WTC11 (cell line): ENCODE measurements around the gene LCP1. TPM values are rescaled to one million over a fixed set of nuclear protein-coding genes. Genes with fewer than 3 reads are reported as not detected.

Experiments
- ATAC-seq: fragments of 200-7000 bp; cut with Tn5 transposase; 2 replicates; pipeline ENCODE4 v1.10.0; 2021; ENCODE audit warnings: mild to moderate bottlenecking, moderate library complexity
- CTCF ChIA-PET: fragments of 300-600 bp; sonication (Branson Sonifier 250); formaldehyde crosslinking; loops from one replicate; lab custom pipeline; 2021; ENCODE audit warnings: antibody characterized with exemption; lab: Charles Lee
- POLR2A ChIA-PET: fragments of 350-600 bp; sonication (Branson Sonifier 250); formaldehyde crosslinking; loops from one replicate; lab custom pipeline; 2021; ENCODE audit warnings: antibody characterized with exemption; lab: Charles Lee
- DNase-seq: peaks from one replicate; pipeline ENCODE4 v3.0.0; 2021; ENCODE audit warnings: low spot score
- H3K27ac Mint-ChIP-seq: 2 replicates; pipeline ENCODE4 v1.8.0; 2021; ENCODE audit warnings: mixed read lengths
- H3K27me3 Mint-ChIP-seq: 2 replicates; pipeline ENCODE4 v1.8.0; 2021; ENCODE audit warnings: low read depth, mild to moderate bottlenecking, moderate library complexity, mixed read lengths
- H3K36me3 Mint-ChIP-seq: 2 replicates; pipeline ENCODE4 v1.8.0; 2021; ENCODE audit warnings: mixed read lengths
- H3K4me1 Mint-ChIP-seq: 2 replicates; pipeline ENCODE4 v1.8.0; 2022; ENCODE audit warnings: mixed read lengths
- H3K4me3 Mint-ChIP-seq: 2 replicates; pipeline ENCODE4 v1.8.0; 2021; ENCODE audit warnings: mild to moderate bottlenecking, moderate library complexity, mixed read lengths
- H3K9me3 Mint-ChIP-seq: 2 replicates; pipeline ENCODE4 v1.8.0; 2021; ENCODE audit warnings: mixed read lengths
- CBFB ChIP-seq: sonication (generic); formaldehyde crosslinking; IDR thresholded peaks from 2 replicates; pipeline ENCODE4 v1.8.1; 2022; ENCODE audit warnings: mild to moderate bottlenecking, low read depth, missing genetic modification reagents
- CDX4 ChIP-seq: fragments of 250-450 bp; sonication (Bioruptor Pico); IDR thresholded peaks from 2 replicates; pipeline ENCODE4 v1.9.0; 2021; ENCODE audit warnings: moderate library complexity, mild to moderate bottlenecking, inconsistent platforms, borderline replicate concordance
- CREB1 ChIP-seq: sonication (generic); formaldehyde crosslinking; IDR thresholded peaks from 2 replicates; pipeline ENCODE4 v1.8.0; 2023; ENCODE audit warnings: mild to moderate bottlenecking, missing genetic modification reagents
- CREM ChIP-seq: sonication (generic); formaldehyde crosslinking; IDR thresholded peaks from 2 replicates; pipeline ENCODE4 v1.8.1; 2022; ENCODE audit warnings: mild to moderate bottlenecking, missing genetic modification reagents, moderate library complexity
- E2F5 ChIP-seq: sonication (generic); formaldehyde crosslinking; IDR thresholded peaks from 2 replicates; pipeline ENCODE4 v1.8.1; 2022; ENCODE audit warnings: mild to moderate bottlenecking, moderate library complexity, missing genetic modification reagents
- EMX1 ChIP-seq: fragments of 250-450 bp; sonication (Bioruptor Pico); IDR thresholded peaks from 2 replicates; pipeline ENCODE4 v1.8.0; 2021; ENCODE audit warnings: mild to moderate bottlenecking
- GABPB1 ChIP-seq: sonication (generic); formaldehyde crosslinking; IDR thresholded peaks from 2 replicates; pipeline ENCODE4 v1.8.1; 2023; ENCODE audit warnings: mild to moderate bottlenecking, missing genetic modification reagents
- GRHL2 ChIP-seq: fragments of 250-450 bp; sonication (Bioruptor Pico); IDR thresholded peaks from 2 replicates; pipeline ENCODE4 v1.8.0; 2022; ENCODE audit warnings: mild to moderate bottlenecking, moderate library complexity; ENCODE audit not compliant: insufficient replicate concordance, severe bottlenecking
- GTF2I ChIP-seq: fragments of 250-450 bp; sonication (Bioruptor Pico); conservative IDR thresholded peaks from 2 replicates; pipeline ENCODE4 v1.4.0; 2021; ENCODE audit warnings: mild to moderate bottlenecking
- HMGA2 ChIP-seq: fragments of 250-450 bp; sonication (Bioruptor Pico); IDR thresholded peaks from 2 replicates; pipeline ENCODE4 v1.4.0; 2021; ENCODE audit warnings: mild to moderate bottlenecking, moderate library complexity
- JAZF1 ChIP-seq: fragments of 250-450 bp; sonication (Bioruptor Pico); IDR thresholded peaks from 2 replicates; pipeline ENCODE4 v1.9.0; 2021; ENCODE audit warnings: moderate library complexity, mild to moderate bottlenecking, inconsistent platforms
- JUN ChIP-seq: sonication (generic); formaldehyde crosslinking; IDR thresholded peaks from 2 replicates; pipeline ENCODE4 v1.8.0; 2023; ENCODE audit warnings: mild to moderate bottlenecking, missing genetic modification reagents
- MYBL2 ChIP-seq: sonication (generic); formaldehyde crosslinking; IDR thresholded peaks from 2 replicates; pipeline ENCODE4 v1.8.1; 2023; ENCODE audit warnings: mild to moderate bottlenecking, moderate library complexity, missing genetic modification reagents
- NR1H2 ChIP-seq: sonication (generic); formaldehyde crosslinking; IDR thresholded peaks from 2 replicates; pipeline ENCODE4 v1.9.0; 2021; ENCODE audit warnings: mild to moderate bottlenecking, moderate library complexity, missing genetic modification reagents
- NR2C2 ChIP-seq: sonication (generic); formaldehyde crosslinking; IDR thresholded peaks from 2 replicates; pipeline ENCODE4 v1.8.0; 2022; ENCODE audit warnings: mild to moderate bottlenecking, missing genetic modification reagents
- PRDM15 ChIP-seq: sonication (generic); formaldehyde crosslinking; IDR thresholded peaks from 2 replicates; pipeline ENCODE4 v1.8.0; 2022; ENCODE audit warnings: missing genetic modification reagents
- PRRX2 ChIP-seq: fragments of 250-450 bp; sonication (Bioruptor Pico); IDR thresholded peaks from 2 replicates; pipeline ENCODE4 v1.8.0; 2021; ENCODE audit warnings: mild to moderate bottlenecking
- RELA ChIP-seq: sonication (generic); formaldehyde crosslinking; IDR thresholded peaks from 2 replicates; pipeline ENCODE4 v1.8.1; 2022; ENCODE audit warnings: missing genetic modification reagents, mild to moderate bottlenecking, borderline replicate concordance
- RORB ChIP-seq: fragments of 250-450 bp; sonication (Bioruptor Pico); IDR thresholded peaks from 2 replicates; pipeline ENCODE4 v1.9.0; 2021; ENCODE audit warnings: mild to moderate bottlenecking
- SMAD4 ChIP-seq: sonication (generic); formaldehyde crosslinking; IDR thresholded peaks from 2 replicates; pipeline ENCODE4 v1.8.0; 2022; ENCODE audit warnings: mild to moderate bottlenecking, missing genetic modification reagents
- SOX15 ChIP-seq: fragments of 250-450 bp; sonication (Bioruptor Pico); IDR thresholded peaks from 2 replicates; pipeline ENCODE4 v1.9.0; 2021; ENCODE audit warnings: mild to moderate bottlenecking
- ZBTB21 ChIP-seq: sonication (generic); formaldehyde crosslinking; IDR thresholded peaks from 2 replicates; pipeline ENCODE4 v1.8.1; 2023; ENCODE audit warnings: mild to moderate bottlenecking, missing genetic modification reagents, borderline replicate concordance
- ZBTB43 ChIP-seq: sonication (generic); formaldehyde crosslinking; IDR thresholded peaks from 2 replicates; pipeline ENCODE4 v1.8.1; 2023; ENCODE audit warnings: mild to moderate bottlenecking, missing genetic modification reagents
- ZNF232 ChIP-seq: sonication (generic); formaldehyde crosslinking; IDR thresholded peaks from 2 replicates; pipeline ENCODE4 v1.8.0; 2022; ENCODE audit warnings: mild to moderate bottlenecking, missing genetic modification reagents
- ZNF396 ChIP-seq: fragments of 250-450 bp; sonication (Bioruptor Pico); IDR thresholded peaks from 2 replicates; pipeline ENCODE4 v1.8.0; 2021; ENCODE audit warnings: mild to moderate bottlenecking, moderate library complexity, borderline replicate concordance
- ZNF416 ChIP-seq: fragments of 250-450 bp; sonication (Bioruptor Pico); IDR thresholded peaks from 2 replicates; pipeline ENCODE4 v1.9.0; 2021; ENCODE audit warnings: mild to moderate bottlenecking, inconsistent platforms
- total RNA-seq: library from RNA; stranded (reverse); gene quantifications from 3 replicates; pipeline ENCODE4 v1.2.3, GENCODE V29; 2021
- TF ChIP-seq, protein P1 (sequence below): sonication (generic); formaldehyde crosslinking; IDR thresholded peaks from 2 replicates; pipeline ENCODE4 v1.8.1; 2022; ENCODE audit warnings: low read depth, missing genetic modification reagents, borderline replicate concordance
- TF ChIP-seq, protein P2 (sequence below): sonication (generic); formaldehyde crosslinking; IDR thresholded peaks from 2 replicates; pipeline ENCODE4 v1.8.0; 2022; ENCODE audit warnings: mild to moderate bottlenecking, missing genetic modification reagents

The LCP1 gene
- total RNA-seq, 1 experiment from 2014 or later, result 3.2 TPM

GRCh38 chr13:46176756-46177155 lies 5.2 kb downstream of the LCP1 start:
- ATAC-seq (no peak), DNase-seq (no peak)
- no peak for TF ChIP-seq NR1H2
- TF ChIP-seq ZNF416 (CRISPR knock-in tag), result no peak
- TF ChIP-seq, protein P1, sequence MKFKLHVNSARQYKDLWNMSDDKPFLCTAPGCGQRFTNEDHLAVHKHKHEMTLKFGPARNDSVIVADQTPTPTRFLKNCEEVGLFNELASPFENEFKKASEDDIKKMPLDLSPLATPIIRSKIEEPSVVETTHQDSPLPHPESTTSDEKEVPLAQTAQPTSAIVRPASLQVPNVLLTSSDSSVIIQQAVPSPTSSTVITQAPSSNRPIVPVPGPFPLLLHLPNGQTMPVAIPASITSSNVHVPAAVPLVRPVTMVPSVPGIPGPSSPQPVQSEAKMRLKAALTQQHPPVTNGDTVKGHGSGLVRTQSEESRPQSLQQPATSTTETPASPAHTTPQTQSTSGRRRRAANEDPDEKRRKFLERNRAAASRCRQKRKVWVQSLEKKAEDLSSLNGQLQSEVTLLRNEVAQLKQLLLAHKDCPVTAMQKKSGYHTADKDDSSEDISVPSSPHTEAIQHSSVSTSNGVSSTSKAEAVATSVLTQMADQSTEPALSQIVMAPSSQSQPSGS (CRISPR knock-in tag), result no peak
- no peak for TF ChIP-seq NR2C2 (CRISPR knock-in tag)
- TF ChIP-seq MYBL2 (CRISPR knock-in tag), result no peak
- no peak for TF ChIP-seq GTF2I
- TF ChIP-seq JUN (CRISPR knock-in tag), result no peak
- TF ChIP-seq GABPB1 (CRISPR knock-in tag), result no peak
- TF ChIP-seq HMGA2 (CRISPR knock-in tag), result no peak
- H3K4me3 Mint-ChIP-seq, result no peak overlapping the region
- no peaks in the 10 kb centered on the region for H3K27me3 Mint-ChIP-seq
- H3K36me3 Mint-ChIP-seq, result no peaks in the 10 kb centered on the region
- H3K27ac Mint-ChIP-seq, result no peak overlapping the region
- CTCF ChIA-PET, result interaction anchor here (1.2 kb wide), 1 partner anchor 17 kb away, joined by 4 read pairs; no protein-coding TSS in a partner anchor
- H3K9me3 Mint-ChIP-seq, result no peaks in the 10 kb centered on the region
- H3K4me1 Mint-ChIP-seq, result peaks cover 12% of the 10 kb centered on the region
- POLR2A ChIA-PET, result no interaction called here

DNA sequence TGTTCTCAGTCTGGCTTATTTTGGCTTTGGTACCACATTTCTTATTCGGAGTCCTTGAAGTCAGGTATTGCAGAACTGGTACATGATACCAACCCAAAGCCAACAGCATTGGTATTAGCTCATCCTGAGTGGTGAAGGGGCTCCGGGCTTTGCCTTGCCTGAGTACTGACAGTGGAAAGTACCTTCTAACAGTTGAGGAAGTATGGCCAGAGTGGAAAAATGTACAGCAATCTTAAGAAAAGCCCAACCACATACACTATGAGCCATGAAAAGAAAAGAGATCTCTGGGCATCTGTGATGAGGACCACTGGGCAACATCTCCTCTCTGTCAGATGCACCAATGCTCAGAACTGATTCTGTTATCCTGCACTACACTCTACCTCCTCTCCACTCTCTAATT lies 8.3 kb downstream of the LCP1 start:
- ChIA-PET CTCF (no interaction called here), POLR2A (no interaction called here)
- ATAC-seq, result no peak
- no peak for TF ChIP-seq RORB (CRISPR knock-in tag)
- TF ChIP-seq ZNF396 (CRISPR knock-in tag), result no peak
- no peak for TF ChIP-seq CBFB (CRISPR knock-in tag)
- TF ChIP-seq CREB1 (CRISPR knock-in tag), result no peak
- TF ChIP-seq ZBTB21 (CRISPR knock-in tag), result no peak
- no peak for TF ChIP-seq EMX1
- no peak for TF ChIP-seq ZBTB43
- no peak for TF ChIP-seq SOX15 (CRISPR knock-in tag)
- no peak for TF ChIP-seq PRRX2 (CRISPR knock-in tag)
- TF ChIP-seq GRHL2 (CRISPR knock-in tag), result no peak
- no peak for TF ChIP-seq ZNF232 (CRISPR knock-in tag)
- no peak for TF ChIP-seq CREM (CRISPR knock-in tag)
- TF ChIP-seq SMAD4 (CRISPR knock-in tag), result no peak
- TF ChIP-seq CDX4 (CRISPR knock-in tag), result no peak
- DNase-seq, result no peak
- peaks cover 16% of the 10 kb centered on the region for H3K27me3 Mint-ChIP-seq
- peaks cover 17% of the 10 kb centered on the region for H3K4me1 Mint-ChIP-seq
- H3K27ac Mint-ChIP-seq, result no peak overlapping the region
- no peaks in the 10 kb centered on the region for H3K36me3 Mint-ChIP-seq
- H3K4me3 Mint-ChIP-seq, result no peak overlapping the region
- no peaks in the 10 kb centered on the region for H3K9me3 Mint-ChIP-seq

DNA sequence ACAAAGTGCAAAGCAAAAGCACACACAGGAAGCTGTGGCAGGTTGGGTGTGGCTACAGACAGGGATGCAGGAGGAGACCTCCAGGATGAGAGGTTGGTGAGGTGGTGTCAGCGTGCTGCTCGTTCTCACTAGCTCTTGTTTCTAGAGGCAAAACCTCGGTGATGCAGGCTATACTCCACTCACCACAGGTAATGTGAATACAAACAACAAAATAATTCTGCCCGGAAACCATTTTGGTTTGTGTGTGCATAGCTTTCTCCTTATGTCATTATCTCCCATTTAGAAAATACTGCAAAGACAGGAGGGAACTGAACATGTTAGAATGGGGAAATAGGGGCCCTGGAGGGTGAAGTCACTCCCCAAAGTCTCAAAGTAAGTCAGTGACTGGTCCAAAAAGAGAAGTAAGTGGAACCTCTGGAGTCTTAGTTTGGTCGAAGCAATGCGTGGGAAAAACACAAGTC lies 9.4 kb downstream of the LCP1 start:
- no peak overlapping the region for H3K27ac Mint-ChIP-seq
- no peak for DNase-seq
- H3K36me3 Mint-ChIP-seq, result no peaks in the 10 kb centered on the region
- TF ChIP-seq JAZF1 (CRISPR knock-in tag) (no peak), RELA (CRISPR knock-in tag) (no peak), E2F5 (CRISPR knock-in tag) (no peak), GTF2I (no peak), PRDM15 (CRISPR knock-in tag) (no peak)
- TF ChIP-seq, protein P2, sequence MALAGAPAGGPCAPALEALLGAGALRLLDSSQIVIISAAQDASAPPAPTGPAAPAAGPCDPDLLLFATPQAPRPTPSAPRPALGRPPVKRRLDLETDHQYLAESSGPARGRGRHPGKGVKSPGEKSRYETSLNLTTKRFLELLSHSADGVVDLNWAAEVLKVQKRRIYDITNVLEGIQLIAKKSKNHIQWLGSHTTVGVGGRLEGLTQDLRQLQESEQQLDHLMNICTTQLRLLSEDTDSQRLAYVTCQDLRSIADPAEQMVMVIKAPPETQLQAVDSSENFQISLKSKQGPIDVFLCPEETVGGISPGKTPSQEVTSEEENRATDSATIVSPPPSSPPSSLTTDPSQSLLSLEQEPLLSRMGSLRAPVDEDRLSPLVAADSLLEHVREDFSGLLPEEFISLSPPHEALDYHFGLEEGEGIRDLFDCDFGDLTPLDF, result no peak

More for the DNA sequence above, 9.4 kb downstream of the LCP1 start:
- POLR2A ChIA-PET, result no interaction called here
- CTCF ChIA-PET, result interaction anchor here (0.6 to 2.3 kb wide), 2 partner anchors 12 to 38 kb away, joined by 3 to 19 read pairs; no protein-coding TSS in a partner anchor
- Mint-ChIP-seq H3K4me1 (peaks cover 17% of the 10 kb centered on the region), H3K4me3 (no peak overlapping the region), H3K27me3 (peaks cover 17% of the 10 kb centered on the region), H3K9me3 (no peaks in the 10 kb centered on the region)
- ATAC-seq, result no peak
